ENCODE results near the gene DLGAP1.

DLGAP1 gene

DNA sequence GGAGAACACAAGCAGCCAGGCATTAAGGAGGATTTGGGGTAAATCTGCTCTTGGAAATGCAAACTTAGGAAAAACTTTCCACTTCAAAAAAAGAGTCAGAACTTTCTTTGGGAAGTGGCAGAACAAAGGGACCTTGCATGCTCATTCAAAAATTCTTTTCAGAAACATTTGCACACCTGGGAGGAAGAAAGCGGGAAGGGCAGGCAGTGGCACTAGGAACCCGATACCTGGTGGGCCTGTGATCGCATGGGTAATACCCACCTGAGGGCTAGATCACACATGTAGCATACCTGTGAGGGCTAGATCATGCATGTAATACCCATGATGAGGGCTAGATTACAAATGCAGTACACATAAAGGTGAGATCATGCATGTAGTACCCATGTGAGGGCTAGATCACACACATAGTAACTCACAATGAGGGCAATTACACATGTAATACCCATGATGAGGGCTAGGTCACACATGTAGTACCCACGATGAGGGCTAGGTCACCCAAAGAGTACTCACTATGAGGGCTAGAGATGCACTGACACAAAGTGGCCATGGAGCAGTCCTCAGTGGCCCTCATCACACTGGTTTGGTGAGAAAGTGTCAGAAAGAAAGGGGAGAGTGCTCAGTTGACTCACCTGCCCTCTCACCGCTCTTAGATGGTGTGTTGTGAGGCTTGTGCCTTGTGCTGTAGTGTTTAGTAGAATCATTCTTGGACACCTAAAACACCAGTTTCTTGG lies 212.5 kb downstream of the DLGAP1 start:
- TF ChIP-seq ZC3H10 (CRISPR knock-in tag; IDR thresholded peaks at IDR 0.05) (no peak), ZFP3 (CRISPR knock-in tag; IDR thresholded peaks at IDR 0.05) (no peak), RARB (CRISPR knock-in tag; IDR thresholded peaks at IDR 0.05) (no peak), SNAI2 (CRISPR knock-in tag; IDR thresholded peaks at IDR 0.05) (no peak), CSDC2 (CRISPR knock-in tag; IDR thresholded peaks at IDR 0.05) (no peak), ZNF70 (CRISPR knock-in tag; IDR thresholded peaks at IDR 0.05) (no peak), TOX (CRISPR knock-in tag; IDR thresholded peaks at IDR 0.05; ENCODE audit: borderline replicate concordance) (no peak), ZNF565 (CRISPR knock-in tag; conservative IDR thresholded peaks at IDR 0.05; ENCODE audit: low read depth) (no peak), TCF4 (CRISPR knock-in tag; IDR thresholded peaks at IDR 0.05; ENCODE audit: borderline replicate concordance) (no peak), PPARA (CRISPR knock-in tag; IDR thresholded peaks at IDR 0.05; ENCODE audit: borderline replicate concordance) (no peak), ZNF8 (CRISPR knock-in tag; IDR thresholded peaks at IDR 0.05) (no peak)
- TF ChIP-seq, protein P1, sequence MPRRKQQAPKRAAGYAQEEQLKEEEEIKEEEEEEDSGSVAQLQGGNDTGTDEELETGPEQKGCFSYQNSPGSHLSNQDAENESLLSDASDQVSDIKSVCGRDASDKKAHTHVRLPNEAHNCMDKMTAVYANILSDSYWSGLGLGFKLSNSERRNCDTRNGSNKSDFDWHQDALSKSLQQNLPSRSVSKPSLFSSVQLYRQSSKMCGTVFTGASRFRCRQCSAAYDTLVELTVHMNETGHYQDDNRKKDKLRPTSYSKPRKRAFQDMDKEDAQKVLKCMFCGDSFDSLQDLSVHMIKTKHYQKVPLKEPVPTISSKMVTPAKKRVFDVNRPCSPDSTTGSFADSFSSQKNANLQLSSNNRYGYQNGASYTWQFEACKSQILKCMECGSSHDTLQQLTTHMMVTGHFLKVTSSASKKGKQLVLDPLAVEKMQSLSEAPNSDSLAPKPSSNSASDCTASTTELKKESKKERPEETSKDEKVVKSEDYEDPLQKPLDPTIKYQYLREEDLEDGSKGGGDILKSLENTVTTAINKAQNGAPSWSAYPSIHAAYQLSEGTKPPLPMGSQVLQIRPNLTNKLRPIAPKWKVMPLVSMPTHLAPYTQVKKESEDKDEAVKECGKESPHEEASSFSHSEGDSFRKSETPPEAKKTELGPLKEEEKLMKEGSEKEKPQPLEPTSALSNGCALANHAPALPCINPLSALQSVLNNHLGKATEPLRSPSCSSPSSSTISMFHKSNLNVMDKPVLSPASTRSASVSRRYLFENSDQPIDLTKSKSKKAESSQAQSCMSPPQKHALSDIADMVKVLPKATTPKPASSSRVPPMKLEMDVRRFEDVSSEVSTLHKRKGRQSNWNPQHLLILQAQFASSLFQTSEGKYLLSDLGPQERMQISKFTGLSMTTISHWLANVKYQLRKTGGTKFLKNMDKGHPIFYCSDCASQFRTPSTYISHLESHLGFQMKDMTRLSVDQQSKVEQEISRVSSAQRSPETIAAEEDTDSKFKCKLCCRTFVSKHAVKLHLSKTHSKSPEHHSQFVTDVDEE (CRISPR knock-in tag; IDR thresholded peaks at IDR 0.05) = no peak
- TF ChIP-seq, protein P2, sequence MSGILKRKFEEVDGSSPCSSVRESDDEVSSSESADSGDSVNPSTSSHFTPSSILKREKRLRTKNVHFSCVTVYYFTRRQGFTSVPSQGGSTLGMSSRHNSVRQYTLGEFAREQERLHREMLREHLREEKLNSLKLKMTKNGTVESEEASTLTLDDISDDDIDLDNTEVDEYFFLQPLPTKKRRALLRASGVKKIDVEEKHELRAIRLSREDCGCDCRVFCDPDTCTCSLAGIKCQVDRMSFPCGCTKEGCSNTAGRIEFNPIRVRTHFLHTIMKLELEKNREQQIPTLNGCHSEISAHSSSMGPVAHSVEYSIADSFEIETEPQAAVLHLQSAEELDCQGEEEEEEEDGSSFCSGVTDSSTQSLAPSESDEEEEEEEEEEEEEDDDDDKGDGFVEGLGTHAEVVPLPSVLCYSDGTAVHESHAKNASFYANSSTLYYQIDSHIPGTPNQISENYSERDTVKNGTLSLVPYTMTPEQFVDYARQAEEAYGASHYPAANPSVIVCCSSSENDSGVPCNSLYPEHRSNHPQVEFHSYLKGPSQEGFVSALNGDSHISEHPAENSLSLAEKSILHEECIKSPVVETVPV (CRISPR knock-in tag; IDR thresholded peaks at IDR 0.05) = no peak
- TF ChIP-seq, protein P3, sequence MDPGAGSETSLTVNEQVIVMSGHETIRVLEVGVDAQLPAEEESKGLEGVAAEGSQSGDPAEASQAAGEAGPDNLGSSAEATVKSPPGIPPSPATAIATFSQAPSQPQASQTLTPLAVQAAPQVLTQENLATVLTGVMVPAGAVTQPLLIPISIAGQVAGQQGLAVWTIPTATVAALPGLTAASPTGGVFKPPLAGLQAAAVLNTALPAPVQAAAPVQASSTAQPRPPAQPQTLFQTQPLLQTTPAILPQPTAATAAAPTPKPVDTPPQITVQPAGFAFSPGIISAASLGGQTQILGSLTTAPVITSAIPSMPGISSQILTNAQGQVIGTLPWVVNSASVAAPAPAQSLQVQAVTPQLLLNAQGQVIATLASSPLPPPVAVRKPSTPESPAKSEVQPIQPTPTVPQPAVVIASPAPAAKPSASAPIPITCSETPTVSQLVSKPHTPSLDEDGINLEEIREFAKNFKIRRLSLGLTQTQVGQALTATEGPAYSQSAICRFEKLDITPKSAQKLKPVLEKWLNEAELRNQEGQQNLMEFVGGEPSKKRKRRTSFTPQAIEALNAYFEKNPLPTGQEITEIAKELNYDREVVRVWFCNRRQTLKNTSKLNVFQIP (CRISPR knock-in tag; IDR thresholded peaks at IDR 0.05; ENCODE audit: borderline replicate concordance, low read depth) = no peak
- TF ChIP-seq, protein P4, sequence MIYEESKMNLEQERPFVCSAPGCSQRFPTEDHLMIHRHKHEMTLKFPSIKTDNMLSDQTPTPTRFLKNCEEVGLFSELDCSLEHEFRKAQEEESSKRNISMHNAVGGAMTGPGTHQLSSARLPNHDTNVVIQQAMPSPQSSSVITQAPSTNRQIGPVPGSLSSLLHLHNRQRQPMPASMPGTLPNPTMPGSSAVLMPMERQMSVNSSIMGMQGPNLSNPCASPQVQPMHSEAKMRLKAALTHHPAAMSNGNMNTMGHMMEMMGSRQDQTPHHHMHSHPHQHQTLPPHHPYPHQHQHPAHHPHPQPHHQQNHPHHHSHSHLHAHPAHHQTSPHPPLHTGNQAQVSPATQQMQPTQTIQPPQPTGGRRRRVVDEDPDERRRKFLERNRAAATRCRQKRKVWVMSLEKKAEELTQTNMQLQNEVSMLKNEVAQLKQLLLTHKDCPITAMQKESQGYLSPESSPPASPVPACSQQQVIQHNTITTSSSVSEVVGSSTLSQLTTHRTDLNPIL (CRISPR knock-in tag; IDR thresholded peaks at IDR 0.05; ENCODE audit: low read depth) = no peak
- ATAC-seq = no peak

DNA sequence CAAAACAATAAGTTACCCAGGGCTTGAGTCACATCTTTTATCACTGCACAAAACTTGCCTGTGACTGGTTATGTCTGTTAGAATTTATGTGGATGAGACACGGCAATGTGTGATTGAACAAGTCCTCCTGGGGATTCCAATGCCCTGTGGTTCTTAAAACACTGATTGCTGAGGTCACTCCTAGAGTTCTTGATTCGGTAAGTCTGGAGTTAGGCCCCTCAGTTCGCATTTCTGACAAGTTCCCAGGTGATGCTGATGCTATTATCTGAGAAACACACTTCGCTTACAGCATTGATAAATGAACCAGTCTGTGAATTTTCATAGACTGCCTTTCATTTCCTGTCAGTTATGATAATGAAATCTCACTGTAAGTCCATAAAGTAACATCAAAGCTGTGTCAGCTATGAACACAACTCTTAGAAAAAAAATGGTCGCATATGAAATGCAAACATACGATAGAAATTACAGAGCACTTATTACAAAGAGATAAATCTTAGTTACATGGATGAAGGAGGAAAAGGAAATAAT lies 214.0 kb downstream of the DLGAP1 start:
- no peak for ATAC-seq
- TF ChIP-seq OSR1 (CRISPR knock-in tag; IDR thresholded peaks at IDR 0.05) = no peak
- TF ChIP-seq RARB (CRISPR knock-in tag; IDR thresholded peaks at IDR 0.05) = no peak
- TF ChIP-seq GLIS3 (CRISPR knock-in tag; IDR thresholded peaks at IDR 0.05) = no peak
- TF ChIP-seq, protein P4 (CRISPR knock-in tag; IDR thresholded peaks at IDR 0.05; ENCODE audit: low read depth) = no peak
- TF ChIP-seq ZNF565 (CRISPR knock-in tag; conservative IDR thresholded peaks at IDR 0.05; ENCODE audit: low read depth) = no peak
- TF ChIP-seq, protein P1 (CRISPR knock-in tag; IDR thresholded peaks at IDR 0.05) = no peak
- no peak for TF ChIP-seq ISL1 (CRISPR knock-in tag; IDR thresholded peaks at IDR 0.05)

All from SK-N-SH treated with all-trans-retinoic acid at 6 μM for 48 hours (cell line).